ENCODE data around the gene TFPT.

The TFPT gene

GRCh38 chr19:54128796-54129616 lies 13.5 kb upstream of the TFPT start:
- no peak overlapping the region for H3K27ac ChIP-seq
- TF ChIP-seq CTCF (IDR thresholded peaks at IDR 0.05) = no peak
- no peaks in the 10 kb centered on the region for H3K4me1 ChIP-seq (ENCODE audit: control insufficient read depth in 1 of 2, insufficient read depth in 1 of 2, low read depth in 1 of 2, low read length in 1 of 2)
- H3K27me3 ChIP-seq = no peaks in the 10 kb centered on the region
- no peak overlapping the region for H3K4me3 ChIP-seq (ENCODE audit: low read depth in 1 of 2, low read length in 1 of 2)
- no peaks in the 10 kb centered on the region for H3K9me3 ChIP-seq
- peaks cover 82% of the 10 kb centered on the region for H3K36me3 ChIP-seq

GRCh38 chr19:54128441-54128725 lies 12.9 kb upstream of the TFPT start:
- H3K4me3 ChIP-seq (ENCODE audit: low read depth in 1 of 2, low read length in 1 of 2) = no peak overlapping the region

GRCh38 chr19:54127688-54128440 lies 12.4 kb upstream of the TFPT start:
- Histone ChIP-seq H3K4me1 (ENCODE audit: control insufficient read depth in 1 of 2, insufficient read depth in 1 of 2, low read depth in 1 of 2, low read length in 1 of 2) (no peaks in the 10 kb centered on the region), H3K27ac (no peak overlapping the region), H3K4me3 (ENCODE audit: low read depth in 1 of 2, low read length in 1 of 2) (no peak overlapping the region), H3K9me3 (no peaks in the 10 kb centered on the region), H3K36me3 (peaks cover 90% of the 10 kb centered on the region), H3K27me3 (no peaks in the 10 kb centered on the region)
- TF ChIP-seq CTCF (IDR thresholded peaks at IDR 0.05) = no peak

More at GRCh38 chr19:54128441-54128725, 12.9 kb upstream of the TFPT start:
- TF ChIP-seq CTCF (IDR thresholded peaks at IDR 0.05) = no peak
- Histone ChIP-seq H3K9me3 (no peaks in the 10 kb centered on the region), H3K27ac (no peak overlapping the region), H3K4me1 (ENCODE audit: control insufficient read depth in 1 of 2, insufficient read depth in 1 of 2, low read depth in 1 of 2, low read length in 1 of 2) (no peaks in the 10 kb centered on the region), H3K27me3 (no peaks in the 10 kb centered on the region), H3K36me3 (peaks cover 88% of the 10 kb centered on the region)

GRCh38 chr19:54125713-54126112 lies 10.3 kb upstream of the TFPT start:
- Histone ChIP-seq H3K27ac (no peak overlapping the region), H3K4me3 (ENCODE audit: low read depth in 1 of 2, low read length in 1 of 2) (no peak overlapping the region), H3K36me3 (peaks cover 92% of the 10 kb centered on the region), H3K4me1 (ENCODE audit: control insufficient read depth in 1 of 2, insufficient read depth in 1 of 2, low read depth in 1 of 2, low read length in 1 of 2) (no peaks in the 10 kb centered on the region), H3K9me3 (no peaks in the 10 kb centered on the region), H3K27me3 (no peaks in the 10 kb centered on the region)
- TF ChIP-seq CTCF (IDR thresholded peaks at IDR 0.05) = no peak

- TF ChIP-seq CTCF (IDR thresholded peaks at IDR 0.05) = no peak
- no peaks in the 10 kb centered on the region for H3K4me1 ChIP-seq (ENCODE audit: control insufficient read depth in 1 of 2, insufficient read depth in 1 of 2, low read depth in 1 of 2, low read length in 1 of 2)
- no peaks in the 10 kb centered on the region for H3K9me3 ChIP-seq
- peaks cover 97% of the 10 kb centered on the region for H3K36me3 ChIP-seq
- no peaks in the 10 kb centered on the region for H3K27me3 ChIP-seq
- no peak overlapping the region for H3K27ac ChIP-seq
- no peak overlapping the region for H3K4me3 ChIP-seq (ENCODE audit: low read depth in 1 of 2, low read length in 1 of 2)
These were observed 8.9 kb upstream of the TFPT start for GRCh38 chr19:54124393-54124792.

All from neutrophil (primary cell).